Adrenal gland (tissue), 5 donors: ENCODE data around the gene NEK7.

Source experiments
- POLR2A ChIP-seq, 2 donors: fragments of 450-650 bp; IDR thresholded peaks; one replicate each; pipeline ENCODE4 v1.6.1; 2017; ENCODE audit warnings: antibody characterized with exemption in 2 of 2, mild to moderate bottlenecking in 2 of 2, moderate library complexity in 1 of 2
- TF ChIP-seq, protein P1 (sequence below), 6 experiments: fragments of 450-650 bp in 4 of 6; fragments of 200-600 bp in 2 of 6; sonication (generic) in 1 of 6; IDR thresholded peaks; 1 replicate in 5 of 6; 2 replicates in 1 of 6; pipeline versions ENCODE4 v1.5.1 to v1.8.0; 2016 to 2021; ENCODE audit warnings: antibody characterized with exemption in 6 of 6, mild to moderate bottlenecking in 2 of 6, moderate library complexity in 1 of 6
- donor health status: DM: no; HTN: no; CAD: no.

DNA sequence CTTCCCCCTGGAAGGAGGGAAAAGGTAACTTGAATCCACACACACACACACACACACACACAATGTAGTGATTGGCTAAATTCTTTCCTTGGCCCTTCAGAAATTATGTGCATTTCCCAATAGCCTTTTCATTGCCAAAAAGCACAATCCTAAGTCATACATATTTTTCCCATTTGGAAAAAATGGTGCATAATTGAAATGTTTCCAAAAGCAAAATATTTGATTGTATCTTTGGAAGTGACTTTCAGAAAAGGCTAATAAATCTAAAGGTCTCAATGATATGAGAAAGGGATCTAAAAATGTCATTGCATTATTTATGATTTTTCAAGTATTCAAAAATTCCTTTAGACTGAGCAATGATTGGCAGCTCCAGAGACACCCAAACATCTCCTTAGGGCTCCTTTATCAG lies 43.5 kb upstream of the NEK7 start:
- no peak for TF ChIP-seq POLR2A (IDR thresholded peaks at IDR 0.05)
- TF ChIP-seq, protein P1, sequence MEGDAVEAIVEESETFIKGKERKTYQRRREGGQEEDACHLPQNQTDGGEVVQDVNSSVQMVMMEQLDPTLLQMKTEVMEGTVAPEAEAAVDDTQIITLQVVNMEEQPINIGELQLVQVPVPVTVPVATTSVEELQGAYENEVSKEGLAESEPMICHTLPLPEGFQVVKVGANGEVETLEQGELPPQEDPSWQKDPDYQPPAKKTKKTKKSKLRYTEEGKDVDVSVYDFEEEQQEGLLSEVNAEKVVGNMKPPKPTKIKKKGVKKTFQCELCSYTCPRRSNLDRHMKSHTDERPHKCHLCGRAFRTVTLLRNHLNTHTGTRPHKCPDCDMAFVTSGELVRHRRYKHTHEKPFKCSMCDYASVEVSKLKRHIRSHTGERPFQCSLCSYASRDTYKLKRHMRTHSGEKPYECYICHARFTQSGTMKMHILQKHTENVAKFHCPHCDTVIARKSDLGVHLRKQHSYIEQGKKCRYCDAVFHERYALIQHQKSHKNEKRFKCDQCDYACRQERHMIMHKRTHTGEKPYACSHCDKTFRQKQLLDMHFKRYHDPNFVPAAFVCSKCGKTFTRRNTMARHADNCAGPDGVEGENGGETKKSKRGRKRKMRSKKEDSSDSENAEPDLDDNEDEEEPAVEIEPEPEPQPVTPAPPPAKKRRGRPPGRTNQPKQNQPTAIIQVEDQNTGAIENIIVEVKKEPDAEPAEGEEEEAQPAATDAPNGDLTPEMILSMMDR (IDR thresholded peaks at IDR 0.05) = no peak
